Spinal cord (tissue), 10 donors: ENCODE results near the gene ADAMTSL2. TPM values are rescaled to one million over a fixed set of nuclear protein-coding genes. Genes with fewer than 3 reads are reported as not detected.

Experiments used
- DNase-seq, 6 donors: peaks; one replicate each; pipeline versions ENCODE4 v3.0.0 to v3.0.0-alpha.2; 2013 to 2015; ENCODE audit warnings: low spot score in 6 of 6, low read depth in 4 of 6
- H3K27ac ChIP-seq: one replicate; pipeline ENCODE4 v1.5.1; 2013; ENCODE audit warnings: low read depth, low read length, control low read depth
- H3K27me3 ChIP-seq: one replicate; pipeline ENCODE4 v1.6.1; 2013; ENCODE audit warnings: low read length; ENCODE audit not compliant: control insufficient read depth, insufficient read depth
- H3K36me3 ChIP-seq: one replicate; pipeline ENCODE4 v1.6.1; 2013; ENCODE audit warnings: low read length; ENCODE audit not compliant: control insufficient read depth, insufficient read depth
- H3K4me1 ChIP-seq: one replicate; pipeline ENCODE4 v1.6.1; 2013; ENCODE audit warnings: low read length; ENCODE audit not compliant: control insufficient read depth, insufficient read depth
- H3K4me3 ChIP-seq: one replicate; pipeline ENCODE4 v1.5.1; 2013; ENCODE audit warnings: low read depth, low read length, control low read depth
- H3K9me3 ChIP-seq: one replicate; pipeline ENCODE4 v1.6.1; 2013; ENCODE audit warnings: low read length; ENCODE audit not compliant: control insufficient read depth, insufficient read depth
- WGBS: methylation state at CpG from one replicate; pipeline ENCODE4 v1.1.5; 2013; ENCODE audit warnings: missing lambda C conversion rate; ENCODE audit not compliant: insufficient coverage; 5-methylcytosine and 5-hydroxymethylcytosine counted together
- polyA plus RNA-seq, 2 donors: library from polyadenylated mRNA; unstranded; fragments of 120-200 nt; gene quantifications; one replicate each; pipeline ENCODE4 v1.2.1, GENCODE V29; 2013; ENCODE audit not compliant: insufficient read length in 2 of 2
- total RNA-seq, 2 donors: library from RNA; depleted of rRNA in 1 of 2; stranded (reverse); fragments of 120-200 nt in 1 of 2; fragments of >200 nt in 1 of 2; gene quantifications; one replicate each; pipeline versions ENCODE4 v1.2.3 to v1.2.4, GENCODE V29; 2013 to 2014
- donor health status: healthy.

Gene ADAMTSL2
- total and polyA plus RNA-seq, 4 donors = 3.7 to 9.0 (median 7.8) TPM

- peaks cover 18% of the 10 kb centered on the region for H3K4me1 ChIP-seq
- no peaks in the 10 kb centered on the region for H3K27me3 ChIP-seq
- H3K27ac ChIP-seq = no peak overlapping the region
- H3K4me3 ChIP-seq = no peak overlapping the region
- WGBS = 65% methylated on average over 31 of the region's 33 CpGs
- DNase-seq = no peak
- H3K36me3 ChIP-seq = no peaks in the 10 kb centered on the region
- no peaks in the 10 kb centered on the region for H3K9me3 ChIP-seq
These were observed 42.2 kb upstream of the ADAMTSL2 start for GRCh38 chr9:133492061-133493021.

- WGBS = 83% methylated on average over 11 of the region's 11 CpGs
- no peaks in the 10 kb centered on the region for H3K36me3 ChIP-seq
- H3K4me1 ChIP-seq = peaks cover 14% of the 10 kb centered on the region
- H3K9me3 ChIP-seq = no peaks in the 10 kb centered on the region
- no peak overlapping the region for H3K4me3 ChIP-seq
- no peak for DNase-seq
- H3K27ac ChIP-seq = no peak overlapping the region
- H3K27me3 ChIP-seq = no peaks in the 10 kb centered on the region
These were observed 41.1 kb upstream of the ADAMTSL2 start for GRCh38 chr9:133493428-133493827.

GRCh38 chr9:133493845-133494540, 40.5 kb upstream of the ADAMTSL2 start:
- Histone ChIP-seq H3K4me3 (no peak overlapping the region), H3K9me3 (no peaks in the 10 kb centered on the region), H3K36me3 (no peaks in the 10 kb centered on the region), H3K27me3 (no peaks in the 10 kb centered on the region), H3K4me1 (peaks cover 14% of the 10 kb centered on the region), H3K27ac (no peak overlapping the region)
- no peak for DNase-seq
- WGBS = 88% methylated on average over 23 of the region's 23 CpGs

GRCh38 chr9:133494636-133495326, 39.7 kb upstream of the ADAMTSL2 start:
- Histone ChIP-seq H3K4me1 (peaks cover 14% of the 10 kb centered on the region), H3K4me3 (no peak overlapping the region), H3K36me3 (no peaks in the 10 kb centered on the region), H3K27me3 (no peaks in the 10 kb centered on the region), H3K27ac (no peak overlapping the region), H3K9me3 (no peaks in the 10 kb centered on the region)
- no peak for DNase-seq
- WGBS = 77% methylated on average over 22 of the region's 24 CpGs

- Histone ChIP-seq H3K4me1 (peaks cover 14% of the 10 kb centered on the region), H3K27ac (no peak overlapping the region), H3K9me3 (no peaks in the 10 kb centered on the region), H3K27me3 (no peaks in the 10 kb centered on the region), H3K36me3 (no peaks in the 10 kb centered on the region), H3K4me3 (no peak overlapping the region)
- 94% methylated on average over 24 of the region's 24 CpGs for WGBS
- DNase-seq = no peak
These were observed 38.9 kb upstream of the ADAMTSL2 start for GRCh38 chr9:133495327-133496293.

GRCh38 chr9:133496861-133497842, 37.4 kb upstream of the ADAMTSL2 start:
- no peaks in the 10 kb centered on the region for H3K36me3 ChIP-seq
- peaks cover 7% of the 10 kb centered on the region for H3K9me3 ChIP-seq
- no peaks in the 10 kb centered on the region for H3K27me3 ChIP-seq
- no peak overlapping the region for H3K4me3 ChIP-seq
- DNase-seq = no peak
- H3K27ac ChIP-seq = no peak overlapping the region
- 63% methylated on average over 32 of the region's 35 CpGs for WGBS
- peaks cover 10% of the 10 kb centered on the region for H3K4me1 ChIP-seq

- H3K9me3 ChIP-seq = peaks cover 11% of the 10 kb centered on the region
- no peak for DNase-seq
- H3K27ac ChIP-seq = no peak overlapping the region
- no peaks in the 10 kb centered on the region for H3K4me1 ChIP-seq
- 70% methylated on average over 19 of the region's 19 CpGs for WGBS
- no peak overlapping the region for H3K4me3 ChIP-seq
- no peaks in the 10 kb centered on the region for H3K36me3 ChIP-seq
- H3K27me3 ChIP-seq = no peaks in the 10 kb centered on the region
These were observed 35.2 kb upstream of the ADAMTSL2 start for GRCh38 chr9:133499132-133499891.

GRCh38 chr9:133499892-133500270, 34.6 kb upstream of the ADAMTSL2 start:
- peaks cover 11% of the 10 kb centered on the region for H3K9me3 ChIP-seq
- H3K27me3 ChIP-seq = no peaks in the 10 kb centered on the region
- H3K36me3 ChIP-seq = no peaks in the 10 kb centered on the region
- no peak overlapping the region for H3K27ac ChIP-seq
- no peaks in the 10 kb centered on the region for H3K4me1 ChIP-seq
- H3K4me3 ChIP-seq = no peak overlapping the region
- WGBS = 72% methylated on average over 10 of the region's 12 CpGs
- no peak for DNase-seq
